ENCODE measurements around the gene DEPDC1B.
"Not testable (repeated sequence)": the region's sequence is repeated elsewhere in the genome, so short reads cannot be mapped to it uniquely, and the experiment has no call there.

The DEPDC1B gene

DNA sequence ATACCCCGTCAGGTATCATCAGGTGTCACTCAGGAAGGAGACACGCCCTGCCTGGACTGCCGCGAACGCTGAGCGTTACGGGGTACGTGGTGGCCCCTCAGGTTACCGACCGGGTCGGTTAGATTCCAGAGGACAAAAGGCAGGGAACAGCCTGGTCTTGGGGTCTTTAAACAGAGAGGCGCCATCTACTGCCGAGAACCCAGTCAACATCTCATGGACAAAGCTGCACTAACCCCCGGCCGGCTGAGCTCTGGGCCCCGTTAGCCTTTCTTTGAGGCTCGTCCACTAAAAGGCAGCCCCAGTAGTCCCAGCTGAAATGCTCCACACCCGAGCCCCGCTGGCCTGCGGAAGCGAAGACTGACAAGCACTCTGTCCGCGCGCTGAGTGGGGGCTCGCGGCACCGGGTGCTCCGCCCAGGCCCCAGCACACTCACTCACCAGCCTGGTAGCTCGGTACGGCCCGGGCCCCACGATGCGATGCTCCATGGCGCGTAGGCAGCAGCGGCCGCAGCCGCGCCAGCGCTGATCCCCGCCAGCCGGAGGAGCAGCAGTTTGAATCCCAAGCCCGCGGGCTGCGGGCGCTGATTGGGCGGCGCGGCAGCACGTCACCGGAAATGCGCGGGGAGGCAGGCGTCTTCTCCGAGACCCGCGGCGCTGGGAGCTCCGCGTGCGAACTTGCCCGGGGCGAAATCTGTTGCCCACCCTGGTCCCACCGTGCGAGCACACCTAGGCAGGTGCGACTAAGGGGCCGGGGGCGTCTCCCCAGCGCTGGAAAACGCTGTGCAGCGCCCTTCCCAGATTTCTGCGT lies at the start of gene DEPDC1B:
TSS of gene DEPDC1B (minus strand) at position 558 of the 807 bp plus-strand sequence. CDS start at position 485, 73 bp downstream.
- peak; percentile 90 for DNase-seq (ENCODE audit: low spot score)
- TF ChIP-seq CTCF (IDR thresholded peaks at IDR 0.05; ENCODE audit: extremely low read depth, missing control alignments): peak; percentile 13

DNA sequence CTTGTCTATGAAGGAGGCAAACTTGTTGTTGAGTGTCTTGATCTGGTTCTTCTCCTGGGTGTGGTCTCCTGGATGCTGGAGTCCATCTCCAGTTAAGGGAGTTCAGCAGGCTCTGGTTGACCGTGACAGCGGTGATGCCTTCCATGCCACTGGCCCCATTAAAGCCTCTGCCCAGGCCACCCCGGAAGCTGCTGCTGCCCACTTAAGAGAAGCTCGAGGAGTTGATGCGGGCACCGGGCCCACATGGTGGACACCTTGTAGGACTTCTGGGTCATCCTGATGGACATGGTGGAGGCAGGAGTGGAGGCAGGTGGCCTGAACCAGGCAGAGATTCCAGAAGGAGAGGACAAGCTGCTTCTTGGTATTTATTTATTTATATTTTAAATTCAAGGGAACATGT lies 44.7 kb upstream of the DEPDC1B start:
- no peak for DNase-seq (ENCODE audit: low spot score)
- no peak for TF ChIP-seq CTCF (IDR thresholded peaks at IDR 0.05; ENCODE audit: extremely low read depth, missing control alignments)

DNA sequence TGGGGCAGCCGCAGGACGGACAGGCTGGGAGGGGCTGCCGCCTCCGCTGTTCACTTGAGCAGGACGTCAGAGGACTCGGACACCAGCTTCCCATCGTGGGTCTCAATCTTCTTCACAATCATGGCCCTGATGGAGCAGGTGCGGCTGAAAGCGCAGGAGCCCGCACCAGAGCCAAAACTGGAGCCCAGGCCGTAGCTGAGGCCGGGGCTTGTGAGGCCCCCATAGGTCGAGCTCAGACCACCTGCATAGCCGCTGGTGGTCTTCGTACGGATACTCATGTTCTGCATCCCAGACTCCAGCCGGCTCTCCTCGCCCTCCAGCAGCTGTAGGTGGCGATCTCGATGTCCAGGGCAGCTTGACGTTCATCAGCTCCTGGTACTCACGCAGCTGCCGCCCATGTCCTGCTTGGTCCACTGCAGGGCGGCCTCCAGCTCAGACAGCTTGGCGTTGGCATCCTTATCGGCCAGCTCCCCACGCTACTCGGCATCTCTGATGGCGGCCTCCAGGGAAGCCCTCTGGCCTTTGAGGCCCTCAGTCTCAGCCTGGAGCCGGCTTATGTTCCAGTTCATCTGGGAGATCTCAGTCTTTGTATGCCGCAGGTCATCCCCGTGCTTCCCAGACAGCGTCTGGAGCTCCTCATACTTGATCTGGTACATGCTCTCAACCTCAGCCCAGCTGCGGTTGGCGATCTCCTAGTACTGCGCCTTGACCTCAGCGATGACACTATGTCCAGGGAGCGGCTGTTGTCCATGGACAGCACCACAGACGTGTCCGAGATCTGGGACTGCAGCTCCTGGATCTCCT lies 43.7 kb upstream of the DEPDC1B start:
- no peak for TF ChIP-seq CTCF (IDR thresholded peaks at IDR 0.05; ENCODE audit: extremely low read depth, missing control alignments)
- DNase-seq (ENCODE audit: low spot score): no peak

GRCh38 chr5:60740322-60740721 lies 40.4 kb upstream of the DEPDC1B start:
- TF ChIP-seq CTCF (IDR thresholded peaks at IDR 0.05; ENCODE audit: extremely low read depth, missing control alignments): no peak
- no peak for DNase-seq (ENCODE audit: low spot score)

GRCh38 chr5:60738933-60739332 lies 39.0 kb upstream of the DEPDC1B start:
- no peak for TF ChIP-seq CTCF (IDR thresholded peaks at IDR 0.05; ENCODE audit: extremely low read depth, missing control alignments)
- no peak for DNase-seq (ENCODE audit: low spot score)

DNA sequence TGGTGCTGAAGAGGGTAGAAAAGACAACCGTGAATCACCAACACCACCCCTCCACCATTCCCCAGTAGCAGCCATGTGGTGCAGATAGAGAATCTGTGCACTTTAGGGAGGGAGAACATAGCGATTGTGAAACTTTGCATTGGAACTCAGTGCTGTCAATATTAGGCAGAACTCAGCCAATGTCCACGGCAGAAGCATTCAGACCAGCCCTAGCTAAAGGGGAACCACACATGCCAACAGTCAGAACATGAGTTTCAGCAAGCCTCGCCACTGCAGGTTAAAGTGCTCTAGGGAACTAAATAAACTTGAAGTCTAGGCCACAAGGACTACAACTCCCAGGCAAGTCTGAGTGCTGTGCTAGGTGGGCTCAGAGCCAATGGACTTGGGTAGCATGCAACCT lies 38.5 kb upstream of the DEPDC1B start:
- DNase-seq (ENCODE audit: low spot score): no peak
- TF ChIP-seq CTCF (IDR thresholded peaks at IDR 0.05; ENCODE audit: extremely low read depth, missing control alignments): no peak

- not testable (repeated sequence) for DNase-seq (ENCODE audit: low spot score)
These were observed 30.9 kb upstream of the DEPDC1B start for GRCh38 chr5:60730858-60731257.
